Gastrocnemius medialis (tissue), 4 donors: ENCODE measurements around the gene PAXX. TPM values are rescaled to one million over a fixed set of nuclear protein-coding genes. Genes with fewer than 3 reads are reported as not detected.

Source experiments
- ATAC-seq, 2 donors: fragments of 150-250 bp; one replicate each; pipeline ENCODE4 v1.9.1; 2016
- DNase-seq, 2 donors: peaks; one replicate each; pipeline ENCODE4 v3.0.0-alpha.2; 2019
- H3K27ac ChIP-seq, 4 donors: fragments of 200-600 bp; sonication (generic); 1 replicate in 1 of 4; 2 replicates in 3 of 4; pipeline ENCODE4 v1.5.1; 2016 to 2018; ENCODE audit warnings: mild to moderate bottlenecking in 2 of 4, moderate library complexity in 1 of 4
- H3K27me3 ChIP-seq, 3 donors: fragments of 200-600 bp; sonication (generic) in 2 of 3; 1 replicate in 1 of 3; 2 replicates in 2 of 3; pipeline versions ENCODE4 v1.5.1 to v1.6.0; 2016 to 2019; ENCODE audit warnings: mild to moderate bottlenecking in 1 of 3, moderate library complexity in 1 of 3
- H3K36me3 ChIP-seq, 2 donors: fragments of 200-600 bp; sonication (generic) in 1 of 2; one replicate each; pipeline ENCODE4 v1.5.1; 2017 to 2018
- H3K4me1 ChIP-seq, 2 donors: fragments of 200-600 bp; sonication (generic) in 1 of 2; one replicate each; pipeline ENCODE4 v1.5.1; 2016 to 2017; ENCODE audit warnings: mild to moderate bottlenecking in 2 of 2
- H3K4me3 ChIP-seq, 4 donors: fragments of 200-600 bp; sonication (generic) in 3 of 4; 1 replicate in 1 of 4; 2 replicates in 3 of 4; pipeline ENCODE4 v1.5.1; 2016 to 2019; ENCODE audit warnings: mild to moderate bottlenecking in 2 of 4
- H3K9me3 ChIP-seq, 3 donors: fragments of 200-600 bp; sonication (generic) in 2 of 3; 1 replicate in 1 of 3; 2 replicates in 2 of 3; pipeline ENCODE4 v1.5.1; 2016 to 2019
- POLR2A ChIP-seq, 2 donors: fragments of 450-650 bp; IDR thresholded peaks; one replicate each; pipeline ENCODE4 v1.6.1; 2017; ENCODE audit warnings: antibody characterized with exemption in 2 of 2, mild to moderate bottlenecking in 2 of 2, moderate library complexity in 2 of 2
- in situ Hi-C, 4 donors: fragments of 200-750 bp; cut with MboI; loops; one replicate each; pipeline versions ENCODE4 v1.15.0 to v1.8.0; 2017; ENCODE audit warnings: low sequenced_read_pairs in 4 of 4
- intact Hi-C: fragments of 100-400 bp; cut with DNase I; formaldehyde crosslinking; loops from one replicate; pipeline ENCODE4 v1.15.1; 2023; ENCODE audit warnings: low total_unique reads
- total RNA-seq, 4 donors: library from RNA; depleted of rRNA; stranded (reverse); fragments of >200 nt; gene quantifications; one replicate each; pipeline versions ENCODE4 v1.1.0 to v1.2.3, GENCODE V29; 2016
- TF ChIP-seq, protein P1 (sequence below), 5 experiments: fragments of 450-650 bp in 3 of 5; fragments of 200-600 bp in 2 of 5; sonication (generic) in 2 of 5; IDR thresholded peaks in 4 of 5; conservative IDR thresholded peaks in 1 of 5; 1 replicate in 4 of 5; 2 replicates in 1 of 5; pipeline ENCODE4 v1.5.1; 2016 to 2019; ENCODE audit warnings: antibody characterized with exemption in 5 of 5, mild to moderate bottlenecking in 3 of 5, moderate library complexity in 3 of 5

PAXX gene
- total RNA-seq, 4 donors from 2014 or later: 10.8 to 15.6 (median 14.6) TPM

DNA sequence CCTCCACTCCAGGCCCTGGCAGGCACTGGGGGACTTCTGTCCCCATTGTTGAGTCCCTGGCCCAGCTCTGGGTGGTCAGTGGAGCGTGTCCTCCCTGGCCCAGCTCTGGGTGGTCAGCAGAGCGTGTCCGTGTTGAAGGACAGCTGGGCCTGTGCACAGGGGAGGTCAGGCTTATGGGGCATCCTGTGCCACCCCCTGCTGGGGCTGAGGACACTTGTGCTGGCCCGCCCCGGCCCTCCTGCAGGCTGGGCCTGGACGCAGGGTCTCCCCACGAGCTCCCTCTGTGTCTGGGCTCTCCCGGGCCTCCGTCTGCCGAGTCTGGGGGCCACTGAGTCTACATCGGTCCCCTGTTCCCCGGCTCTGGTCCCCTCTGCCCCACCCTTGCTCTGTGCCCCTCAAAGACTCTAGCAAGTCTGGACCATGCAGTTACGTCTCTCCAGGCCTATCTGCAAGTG is 15.6 kb downstream of the PAXX start:
- Histone ChIP-seq H3K4me3 (no peak overlapping the region), H3K27ac (no peak overlapping the region), H3K4me1 (no peaks in the 10 kb centered on the region), H3K27me3 (no peaks in the 10 kb centered on the region), H3K36me3 (peaks cover 0 to 21% of the 10 kb centered on the region in 2 donors), H3K9me3 (no peaks in the 10 kb centered on the region)
- intact Hi-C loops: no loop called here
- TF ChIP-seq, protein P1, sequence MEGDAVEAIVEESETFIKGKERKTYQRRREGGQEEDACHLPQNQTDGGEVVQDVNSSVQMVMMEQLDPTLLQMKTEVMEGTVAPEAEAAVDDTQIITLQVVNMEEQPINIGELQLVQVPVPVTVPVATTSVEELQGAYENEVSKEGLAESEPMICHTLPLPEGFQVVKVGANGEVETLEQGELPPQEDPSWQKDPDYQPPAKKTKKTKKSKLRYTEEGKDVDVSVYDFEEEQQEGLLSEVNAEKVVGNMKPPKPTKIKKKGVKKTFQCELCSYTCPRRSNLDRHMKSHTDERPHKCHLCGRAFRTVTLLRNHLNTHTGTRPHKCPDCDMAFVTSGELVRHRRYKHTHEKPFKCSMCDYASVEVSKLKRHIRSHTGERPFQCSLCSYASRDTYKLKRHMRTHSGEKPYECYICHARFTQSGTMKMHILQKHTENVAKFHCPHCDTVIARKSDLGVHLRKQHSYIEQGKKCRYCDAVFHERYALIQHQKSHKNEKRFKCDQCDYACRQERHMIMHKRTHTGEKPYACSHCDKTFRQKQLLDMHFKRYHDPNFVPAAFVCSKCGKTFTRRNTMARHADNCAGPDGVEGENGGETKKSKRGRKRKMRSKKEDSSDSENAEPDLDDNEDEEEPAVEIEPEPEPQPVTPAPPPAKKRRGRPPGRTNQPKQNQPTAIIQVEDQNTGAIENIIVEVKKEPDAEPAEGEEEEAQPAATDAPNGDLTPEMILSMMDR (IDR thresholded peaks at IDR 0.05 in 4 of 5, conservative IDR thresholded peaks at IDR 0.05 in 1 of 5): no peak
- no peak for TF ChIP-seq POLR2A (IDR thresholded peaks at IDR 0.05)
- in situ Hi-C loops: no loop called here
- ATAC-seq (no peak), DNase-seq (no peak)

DNA sequence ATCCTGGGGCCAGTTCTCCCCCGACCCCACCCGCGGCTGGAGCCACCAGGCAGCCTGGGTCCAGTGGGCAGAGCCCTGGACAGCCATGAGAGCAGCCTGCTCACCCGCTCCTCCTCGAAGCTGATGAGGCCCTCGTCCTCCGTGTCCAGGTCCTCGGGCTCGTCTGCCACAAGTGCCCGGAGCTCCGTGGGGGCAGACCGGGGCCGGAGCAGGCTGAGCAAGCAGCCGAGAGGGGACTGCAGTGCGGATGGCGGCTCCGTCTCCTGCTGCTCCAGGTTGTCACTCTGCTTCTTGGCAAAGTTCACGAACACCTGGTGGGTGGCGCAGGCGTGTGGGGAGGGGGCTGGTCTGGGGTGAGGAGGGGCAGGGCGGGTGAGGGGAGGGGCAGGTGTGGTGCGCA is 16.1 kb downstream of the PAXX start:
- TF ChIP-seq, protein P1 (IDR thresholded peaks at IDR 0.05 in 4 of 5, conservative IDR thresholded peaks at IDR 0.05 in 1 of 5): no peak
- TF ChIP-seq POLR2A (IDR thresholded peaks at IDR 0.05): no peak
- H3K4me1 ChIP-seq: no peaks in the 10 kb centered on the region
- peaks cover 0 to 23% of the 10 kb centered on the region in 2 donors for H3K36me3 ChIP-seq
- DNase-seq (no peak), ATAC-seq (no peak)
- no peaks in the 10 kb centered on the region for H3K27me3 ChIP-seq
- H3K9me3 ChIP-seq: no peaks in the 10 kb centered on the region
- intact Hi-C loops (no loop called here), in situ Hi-C loops (no loop called here)
- no peak overlapping the region for H3K27ac ChIP-seq
- H3K4me3 ChIP-seq: no peak overlapping the region

DNA sequence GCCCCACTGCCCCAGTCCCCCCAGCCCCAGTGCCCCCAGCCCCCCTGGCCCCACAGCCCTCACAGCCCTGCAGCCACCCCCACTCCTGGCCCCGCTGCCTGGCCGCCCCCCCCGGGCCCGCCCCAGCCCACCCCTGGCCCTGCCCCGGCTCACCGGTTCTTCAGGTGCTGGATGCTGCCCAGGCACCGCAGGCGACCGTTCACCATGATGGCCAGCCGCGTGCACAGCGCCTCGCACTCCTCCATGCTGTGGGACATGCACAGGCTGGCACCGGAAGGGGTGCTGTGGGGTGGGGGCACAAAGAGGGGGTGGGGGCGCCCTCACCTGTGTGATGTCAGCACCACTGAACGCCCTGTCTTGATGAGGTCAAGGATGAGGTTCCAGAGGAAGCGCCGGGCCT is 17.0 kb downstream of the PAXX start:
- no peak for TF ChIP-seq POLR2A (IDR thresholded peaks at IDR 0.05)
- TF ChIP-seq, protein P1 (IDR thresholded peaks at IDR 0.05 in 4 of 5, conservative IDR thresholded peaks at IDR 0.05 in 1 of 5): no peak
- H3K27me3 ChIP-seq: no peaks in the 10 kb centered on the region
- H3K9me3 ChIP-seq: no peaks in the 10 kb centered on the region
- no peak overlapping the region for H3K27ac ChIP-seq
- intact Hi-C loops: no loop called here
- peaks cover 0 to 30% of the 10 kb centered on the region in 2 donors for H3K36me3 ChIP-seq
- ATAC-seq (no peak), DNase-seq (no peak)
- in situ Hi-C loops: no loop called here
- H3K4me1 ChIP-seq: no peaks in the 10 kb centered on the region
- H3K4me3 ChIP-seq: no peak overlapping the region

DNA sequence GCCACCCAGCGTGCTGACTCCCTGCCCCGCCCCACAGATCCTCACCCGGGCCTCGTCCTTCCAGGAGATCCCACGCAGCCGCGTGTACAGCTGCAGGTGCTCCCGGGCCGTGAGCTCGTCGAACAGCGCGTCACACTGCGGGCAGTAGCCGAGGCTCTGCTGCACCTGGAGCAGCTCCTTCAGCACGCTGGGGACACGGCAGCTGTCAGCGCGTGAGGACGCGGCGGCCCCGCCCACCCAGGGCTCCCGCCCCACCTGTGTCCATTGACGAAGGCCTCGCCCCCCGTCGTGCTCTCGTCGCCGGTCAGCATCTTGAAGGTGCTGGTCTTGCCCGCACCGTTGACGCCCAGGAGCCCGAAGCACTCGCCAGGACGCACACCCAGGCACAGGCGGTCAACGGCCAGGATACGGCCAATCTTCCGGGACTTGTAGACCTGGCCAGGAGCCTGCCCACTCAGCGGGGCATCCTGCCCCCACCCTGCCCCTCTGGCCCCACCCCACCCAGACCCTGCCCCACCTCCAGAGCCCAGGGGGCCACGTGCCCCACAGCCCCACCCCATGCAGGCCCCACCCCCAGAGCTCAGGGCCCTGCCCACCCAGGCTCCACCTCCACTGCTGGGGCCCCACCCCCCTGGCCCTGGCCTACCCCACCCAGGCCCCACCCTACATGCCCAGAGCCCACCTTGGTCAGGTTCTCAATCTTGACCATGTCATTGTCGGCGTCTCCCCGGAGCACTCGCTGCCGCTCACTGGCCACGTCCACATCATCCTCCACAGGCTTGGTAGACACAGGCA is 17.9 kb downstream of the PAXX start:
- no peak overlapping the region for H3K4me3 ChIP-seq

More for the DNA sequence above, 17.9 kb downstream of the PAXX start:
- ATAC-seq (no peak), DNase-seq (no peak)
- H3K9me3 ChIP-seq: no peaks in the 10 kb centered on the region
- H3K27ac ChIP-seq: no peak overlapping the region
- TF ChIP-seq, protein P1 (IDR thresholded peaks at IDR 0.05 in 4 of 5, conservative IDR thresholded peaks at IDR 0.05 in 1 of 5): no peak
- no peak for TF ChIP-seq POLR2A (IDR thresholded peaks at IDR 0.05)
- intact Hi-C loops (no loop called here), in situ Hi-C loops (no loop called here)
- H3K36me3 ChIP-seq: peaks cover 0 to 39% of the 10 kb centered on the region in 2 donors
- no peaks in the 10 kb centered on the region for H3K4me1 ChIP-seq
- no peaks in the 10 kb centered on the region for H3K27me3 ChIP-seq
